RWPE2 (cell line): ENCODE measurements around the gene PRPF19.

Experiments used
- ATAC-seq: fragments of 200-7000 bp; cut with Tn5 transposase; 3 replicates; pipeline ENCODE4 v1.9.1; 2021; ENCODE audit warnings: low read depth
- DNase-seq: peaks from one replicate; pipeline ENCODE4 v3.0.0-alpha.2; 2020; ENCODE audit warnings: low spot score
- H3K27ac ChIP-seq: fragments of 450-650 bp; 2 replicates; pipeline ENCODE4 v1.5.1; 2017; ENCODE audit warnings: mild to moderate bottlenecking; ENCODE audit not compliant: poor library complexity, severe bottlenecking
- H3K27me3 ChIP-seq: fragments of 250-450 bp; sonication (Bioruptor Pico); 2 replicates; pipeline ENCODE4 v1.5.1; 2021; ENCODE audit warnings: mild to moderate bottlenecking, moderate library complexity; ENCODE audit not compliant: insufficient read depth, poor library complexity, severe bottlenecking
- H3K36me3 ChIP-seq: fragments of 250-450 bp; sonication (Bioruptor Pico); 2 replicates; pipeline ENCODE4 v1.5.1; 2020; ENCODE audit warnings: low read depth, mild to moderate bottlenecking, moderate library complexity
- H3K4me1 ChIP-seq: fragments of 250-450 bp; sonication (Bioruptor Pico); 2 replicates; pipeline ENCODE4 v1.5.1; 2021; ENCODE audit warnings: mild to moderate bottlenecking, moderate library complexity; ENCODE audit not compliant: insufficient read depth, poor library complexity, severe bottlenecking
- H3K4me3 ChIP-seq: fragments of 250-450 bp; sonication (Bioruptor Pico); 2 replicates; pipeline ENCODE4 v1.5.1; 2021; ENCODE audit warnings: mild to moderate bottlenecking, moderate library complexity; ENCODE audit not compliant: severe bottlenecking
- H3K9me3 ChIP-seq: fragments of 250-450 bp; sonication (Bioruptor Pico); 2 replicates; pipeline ENCODE4 v1.5.1; 2021; ENCODE audit warnings: mild to moderate bottlenecking, moderate library complexity; ENCODE audit not compliant: severe bottlenecking
- CTCF ChIP-seq: fragments of 450-650 bp; IDR thresholded peaks from one replicate; pipeline ENCODE4 v1.5.1; 2017; ENCODE audit warnings: mild to moderate bottlenecking, moderate library complexity; ENCODE audit not compliant: poor library complexity, severe bottlenecking

PRPF19 gene

GRCh38 chr11:60857378-60858232 is 48.8 kb downstream of the PRPF19 start:
- no peak overlapping the region for H3K27ac ChIP-seq
- ATAC-seq (no peak), DNase-seq (no peak)
- H3K4me3 ChIP-seq, result no peak overlapping the region
- H3K36me3 ChIP-seq, result no peaks in the 10 kb centered on the region
- TF ChIP-seq CTCF, result no peak
- H3K9me3 ChIP-seq, result no peaks in the 10 kb centered on the region
- no peaks in the 10 kb centered on the region for H3K27me3 ChIP-seq
- no peaks in the 10 kb centered on the region for H3K4me1 ChIP-seq

- Histone ChIP-seq H3K4me3 (no peak within 1 kb of the TSS), H3K36me3 (no peaks in the 10 kb centered on the region), H3K27me3 (no peaks in the 10 kb centered on the region), H3K27ac (no peak within 1 kb of the TSS), H3K9me3 (no peaks in the 10 kb centered on the region), H3K4me1 (no peaks in the 10 kb centered on the region)
- no peak for TF ChIP-seq CTCF
- ATAC-seq, result no peak
- DNase-seq, result no peak
These were observed 50.4 kb downstream of the PRPF19 start, which contains the start of gene PTGDR2 for GRCh38 chr11:60855726-60856633. Gene PTGDR2 (minus strand): TSS chr11:60855950. CDS start chr11:60853722, 2,228 bp downstream.

- ATAC-seq (no peak), DNase-seq (no peak)
- H3K36me3 ChIP-seq, result peaks cover 2% of the 10 kb centered on the region; the same call in 1 of the 2 replicates
- no peak overlapping the region for H3K27ac ChIP-seq
- no peaks in the 10 kb centered on the region for H3K27me3 ChIP-seq
- no peaks in the 10 kb centered on the region for H3K9me3 ChIP-seq
- H3K4me3 ChIP-seq, result no peak overlapping the region
- no peak for TF ChIP-seq CTCF
- H3K4me1 ChIP-seq, result no peaks in the 10 kb centered on the region
These were observed 51.3 kb downstream of the PRPF19 start for GRCh38 chr11:60854847-60855725.

- Histone ChIP-seq H3K27me3 (no peaks in the 10 kb centered on the region), H3K4me1 (no peaks in the 10 kb centered on the region), H3K9me3 (no peaks in the 10 kb centered on the region), H3K27ac (no peak overlapping the region), H3K4me3 (no peak overlapping the region), H3K36me3 (peaks cover 7% of the 10 kb centered on the region; the same call in 1 of the 2 replicates)
- no peak for TF ChIP-seq CTCF
- ATAC-seq, result no peak
- DNase-seq, result no peak
These were observed 52.1 kb downstream of the PRPF19 start for GRCh38 chr11:60854140-60854846.
